Mammary epithelial cell (primary cell): ENCODE data around the gene NHLRC2.

Experiments used
- CTCF ChIP-seq, 2 donors: IDR thresholded peaks in 1 of 2; conservative IDR thresholded peaks in 1 of 2; 2 replicates each; pipeline ENCODE4 v1.5.1; 2011 to 2012; ENCODE audit warnings: inconsistent platforms in 2 of 2, low read length in 2 of 2, mild to moderate bottlenecking in 2 of 2, control low read depth in 1 of 2, low read depth in 1 of 2; ENCODE audit not compliant: insufficient read depth in 1 of 2; ENCODE audit errors: extremely low read depth in 1 of 2
- EZH2 ChIP-seq: IDR thresholded peaks from 2 replicates; pipeline ENCODE4 v1.6.1; 2012; ENCODE audit warnings: low read length, inconsistent platforms, borderline replicate concordance

- no peak for TF ChIP-seq CTCF (conservative IDR thresholded peaks at IDR 0.05 in 1 of 2, IDR thresholded peaks at IDR 0.05 in 1 of 2; ENCODE audit: extremely low read depth in 1 of 2, insufficient read depth in 1 of 2, low read depth in 1 of 2, low read length in 2 of 2)
- TF ChIP-seq EZH2, result no peak
These were observed 66.4 kb downstream of the NHLRC2 start for GRCh38 chr10:113920875-113921274.
